HG03565 (cell line): Measurements from ENCODE around the gene IFT57.
A peak's percentile ranks its signal among the peaks of the same experiment; 100 is the strongest.
"Not testable (repeated sequence)": the region's sequence is repeated elsewhere in the genome, so short reads cannot be mapped to it uniquely, and the experiment has no call there.

ENCODE experiments used
- ATAC-seq: cut with Tn5 transposase; IDR thresholded peaks from one replicate; pipeline ENCODE4 v1.9.1; 2021; ENCODE audit warnings: mild to moderate bottlenecking, moderate library complexity; ENCODE audit not compliant: unreplicated experiment

The IFT57 gene

GRCh38 chr3:108221911-108222852 is at the start of gene IFT57:
Gene IFT57, minus strand, starts transcription at chr3:108222424. Its CDS starts 102 bp downstream, at chr3:108222322.
- ATAC-seq = peak; percentile 87

- ATAC-seq = no peak
Observed at GRCh38 chr3:108271626-108272025, 49.4 kb upstream of the IFT57 start.

GRCh38 chr3:108268235-108268634 is 46.0 kb upstream of the IFT57 start:
- not testable (repeated sequence) for ATAC-seq

GRCh38 chr3:108264534-108265298 is 42.5 kb upstream of the IFT57 start:
- not testable (repeated sequence) for ATAC-seq

- no peak for ATAC-seq
Observed at GRCh38 chr3:108255131-108255530, 32.9 kb upstream of the IFT57 start.

- ATAC-seq = no peak
Observed at GRCh38 chr3:108251844-108252243, 29.6 kb upstream of the IFT57 start.

GRCh38 chr3:108251265-108251664 is 29.0 kb upstream of the IFT57 start:
- no peak for ATAC-seq

- no peak for ATAC-seq
Observed at GRCh38 chr3:108250626-108251025, 28.4 kb upstream of the IFT57 start.

GRCh38 chr3:108243243-108243642 is 21.0 kb upstream of the IFT57 start:
- no peak for ATAC-seq

- no peak for ATAC-seq
Observed at GRCh38 chr3:108242776-108243175, 20.6 kb upstream of the IFT57 start.

- ATAC-seq = no peak
Observed at GRCh38 chr3:108241721-108242120, 19.5 kb upstream of the IFT57 start.

GRCh38 chr3:108241146-108241545 is 18.9 kb upstream of the IFT57 start:
- ATAC-seq = no peak

GRCh38 chr3:108239082-108239481 is 16.9 kb upstream of the IFT57 start:
- ATAC-seq = no peak

GRCh38 chr3:108235290-108235689 is 13.1 kb upstream of the IFT57 start:
- no peak for ATAC-seq

GRCh38 chr3:108234387-108234957 is 12.2 kb upstream of the IFT57 start:
- no peak for ATAC-seq

GRCh38 chr3:108228286-108228685 is 6.1 kb upstream of the IFT57 start:
- no peak for ATAC-seq

GRCh38 chr3:108227131-108227530 is 4.9 kb upstream of the IFT57 start:
- ATAC-seq = no peak

GRCh38 chr3:108225221-108225620 is 3.0 kb upstream of the IFT57 start:
- no peak for ATAC-seq

- ATAC-seq = no peak
Observed at GRCh38 chr3:108223928-108224327, 1.7 kb upstream of the IFT57 start.

GRCh38 chr3:108222853-108223565 is 785 bp upstream of the IFT57 start:
- no peak for ATAC-seq

- ATAC-seq = no peak
Observed at GRCh38 chr3:108221393-108221792, 831 bp downstream of the IFT57 start.
